Suppressor macrophage treated with lipopolysaccharide for 4 hours (primary cell): ENCODE results near the gene AMT.

Experiments
- DNase-seq: peaks from one replicate; pipeline ENCODE4 v3.0.0-alpha.2; 2020

Gene AMT

DNA sequence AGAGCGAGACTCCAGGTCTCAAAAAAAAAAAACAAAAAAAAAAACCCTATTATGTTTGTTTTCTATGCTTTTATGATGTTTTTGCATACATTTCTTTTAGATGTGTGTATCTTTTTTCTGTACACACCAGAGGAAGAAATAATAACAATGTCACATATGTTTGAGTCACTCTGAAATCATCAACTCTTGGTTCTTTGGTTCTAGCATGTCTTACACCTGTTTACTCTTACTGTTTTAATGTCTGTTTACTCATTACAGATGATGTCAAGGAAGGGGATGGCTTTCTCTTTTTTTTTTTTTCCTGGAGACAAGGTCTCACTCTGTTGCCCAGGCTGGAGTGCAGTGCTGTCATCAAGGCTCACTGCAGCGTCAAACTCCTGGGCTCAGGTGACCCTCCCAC, 34.6 kb downstream of the AMT start:
- no peak for DNase-seq

DNA sequence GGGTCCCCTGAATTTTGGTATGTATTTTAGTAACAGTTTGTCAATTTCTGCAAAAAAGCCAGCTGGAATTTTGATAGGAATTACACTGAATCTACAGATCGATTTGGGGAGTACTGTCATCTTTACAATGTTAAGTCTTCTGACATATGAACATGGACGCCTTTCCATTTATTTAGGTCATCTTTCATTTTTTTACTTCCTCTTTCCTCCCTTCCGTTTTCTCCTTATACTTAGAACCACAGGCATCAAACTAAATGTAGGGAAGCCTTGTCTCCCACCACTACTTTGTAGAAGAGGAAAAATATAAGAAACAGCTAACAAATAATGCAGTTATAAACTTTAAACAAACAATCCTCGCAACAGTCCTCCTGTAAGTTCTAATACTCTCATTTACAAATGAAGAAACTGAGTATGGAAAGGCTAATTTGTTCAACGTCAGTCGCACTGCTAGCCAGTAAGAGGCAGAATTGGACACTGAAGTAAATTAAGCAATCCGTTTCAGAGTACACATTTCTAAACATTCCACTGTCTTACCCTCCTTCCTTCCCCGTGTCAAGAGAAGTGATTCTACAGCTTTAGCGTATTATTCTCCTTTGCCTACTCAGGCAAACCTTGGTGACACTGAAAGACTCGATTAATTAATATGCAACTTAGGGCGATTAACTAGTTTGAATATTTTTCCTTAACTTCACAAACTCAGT, 36.1 kb downstream of the AMT start:
- DNase-seq: peak; percentile 75

DNA sequence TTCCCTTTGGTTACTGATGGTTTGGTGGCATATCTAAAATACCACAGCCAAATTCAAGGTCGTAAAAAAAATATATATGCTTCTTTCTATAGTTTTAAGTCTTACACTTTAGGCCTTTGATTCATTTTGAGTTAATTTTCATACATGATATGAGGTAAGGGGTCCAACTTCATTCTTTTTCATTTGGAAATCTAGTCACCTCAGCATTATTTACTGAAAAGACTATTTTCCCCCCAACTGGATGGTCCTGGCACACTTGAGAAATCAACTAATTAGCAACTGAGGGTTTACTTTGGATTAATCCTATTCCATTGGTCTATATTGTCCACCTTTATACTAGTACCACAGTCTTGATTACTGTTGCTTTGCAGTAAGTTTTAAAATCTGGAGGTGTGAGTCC, 36.7 kb downstream of the AMT start:
- DNase-seq: no peak

DNA sequence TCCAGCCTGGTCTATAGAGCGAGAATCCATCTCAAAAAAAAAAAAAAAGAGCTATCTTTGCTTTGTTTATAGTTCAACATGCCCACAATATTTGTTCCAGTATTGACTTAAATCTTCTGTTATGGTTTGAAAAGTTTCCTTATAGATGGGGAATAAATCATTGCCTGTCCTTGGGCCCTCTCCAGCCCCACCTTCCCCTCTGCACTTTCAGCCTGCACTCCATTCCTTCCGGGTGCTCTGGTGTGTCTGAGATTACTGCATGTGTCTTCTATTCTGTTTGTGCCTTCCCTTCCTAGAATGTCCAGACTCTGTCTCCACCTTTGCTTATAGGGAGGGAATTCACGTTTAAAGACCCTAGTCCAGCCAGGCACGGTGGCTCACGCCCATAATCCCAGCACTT, 38.9 kb downstream of the AMT start:
- no peak for DNase-seq

DNA sequence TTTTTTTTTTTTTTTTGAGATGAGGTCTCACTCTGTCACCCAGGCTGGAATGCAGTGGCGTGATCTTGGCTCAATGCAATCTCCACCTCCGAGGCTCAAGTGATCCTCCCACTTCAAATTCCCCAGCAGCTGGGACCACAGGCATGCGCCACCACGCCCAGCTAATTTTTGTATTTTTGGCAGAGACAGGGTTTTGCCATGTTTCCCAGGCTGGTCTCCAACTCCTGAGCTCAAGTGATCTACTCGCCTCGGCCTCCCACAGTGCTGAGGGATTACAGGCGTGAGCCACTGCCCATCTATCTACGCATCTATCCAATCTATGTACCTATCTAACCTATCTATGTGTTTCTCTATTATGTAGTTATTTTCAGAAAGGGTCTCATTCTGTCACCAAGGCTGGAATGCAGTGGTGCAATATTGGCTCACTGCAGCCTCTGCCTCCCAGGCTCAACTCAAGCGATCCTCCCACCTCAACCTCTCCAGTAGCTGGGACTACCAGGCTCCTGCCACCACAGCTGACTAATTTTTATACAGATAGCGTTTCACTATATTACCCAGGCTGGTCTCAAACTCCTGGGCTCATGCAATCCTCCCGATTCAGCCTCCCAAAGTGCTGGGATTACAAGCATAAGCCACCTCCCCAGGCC, 43.9 kb downstream of the AMT start:
- no peak for DNase-seq

- peak; percentile 30 for DNase-seq
These were observed 44.8 kb downstream of the AMT start for GRCh38 chr3:49377483-49377882.

- DNase-seq: no peak
These were observed 50.3 kb downstream of the AMT start for GRCh38 chr3:49371946-49372345.

GRCh38 chr3:49370585-49371290, 51.5 kb downstream of the AMT start:
- no peak for DNase-seq
